Activated CD4-positive, alpha-beta memory T cell treated with anti-CD3 and anti-CD28 coated beads for 36 hours (primary cell): Measurements from ENCODE around the gene PDE10A. TPM values are rescaled to one million over a fixed set of nuclear protein-coding genes. Genes with fewer than 3 reads are reported as not detected.
"Not testable (repeated sequence)": the region's sequence is repeated elsewhere in the genome, so short reads cannot be mapped to it uniquely, and the experiment has no call there.

Experiments used
- CTCF ChIA-PET: fragments of 350-600 bp; sonication (Branson Sonifier 250); formaldehyde crosslinking; loops from one replicate; lab custom pipeline; 2021; ENCODE audit warnings: antibody characterized with exemption, inconsistent platforms; lab: Charles Lee
- POLR2A ChIA-PET: fragments of 350-600 bp; sonication (Branson Sonifier 250); formaldehyde crosslinking; loops from one replicate; lab custom pipeline; 2021; ENCODE audit warnings: antibody characterized with exemption; lab: Charles Lee
- DNase-seq: peaks from one replicate; pipeline ENCODE4 v3.0.0-alpha.2; 2020
- H3K27ac Mint-ChIP-seq: one replicate; pipeline ENCODE4 v1.8.0; 2021; ENCODE audit warnings: mixed read lengths
- H3K27me3 Mint-ChIP-seq: one replicate; pipeline ENCODE4 v1.8.0; 2021; ENCODE audit warnings: mixed read lengths
- H3K36me3 Mint-ChIP-seq: one replicate; pipeline ENCODE4 v1.8.0; 2021; ENCODE audit warnings: mixed read lengths
- H3K4me1 Mint-ChIP-seq: one replicate; pipeline ENCODE4 v1.8.0; 2021; ENCODE audit warnings: low read depth, mixed read lengths
- H3K4me3 Mint-ChIP-seq: one replicate; pipeline ENCODE4 v1.8.0; 2021; ENCODE audit warnings: mild to moderate bottlenecking, mixed read lengths
- H3K9me3 Mint-ChIP-seq: one replicate; pipeline ENCODE4 v1.8.0; 2021; ENCODE audit warnings: mixed read lengths
- intact Hi-C: fragments of 100-400 bp; cut with micrococcal nuclease; formaldehyde crosslinking; loops from one replicate; pipeline ENCODE4 v1.15.1; 2023
- total RNA-seq, 2 experiments: library from RNA; stranded (reverse); gene quantifications; one replicate each; pipeline ENCODE4 v1.2.3, GENCODE V29; 2021

Gene PDE10A
- total RNA-seq, 2 experiments from 2014 or later = not detected

- intact Hi-C loops = no loop called here
- no peak overlapping the region for H3K4me3 Mint-ChIP-seq
- POLR2A ChIA-PET = no interaction called here
- no peak for DNase-seq
- peaks cover 8% of the 10 kb centered on the region for H3K9me3 Mint-ChIP-seq
- CTCF ChIA-PET = no interaction called here
- no peak overlapping the region for H3K27ac Mint-ChIP-seq
- H3K4me1 Mint-ChIP-seq = no peaks in the 10 kb centered on the region
- no peaks in the 10 kb centered on the region for H3K27me3 Mint-ChIP-seq
- H3K36me3 Mint-ChIP-seq = no peaks in the 10 kb centered on the region
Observed at GRCh38 chr6:165605901-165606739, 56.9 kb downstream of the PDE10A start.

DNA sequence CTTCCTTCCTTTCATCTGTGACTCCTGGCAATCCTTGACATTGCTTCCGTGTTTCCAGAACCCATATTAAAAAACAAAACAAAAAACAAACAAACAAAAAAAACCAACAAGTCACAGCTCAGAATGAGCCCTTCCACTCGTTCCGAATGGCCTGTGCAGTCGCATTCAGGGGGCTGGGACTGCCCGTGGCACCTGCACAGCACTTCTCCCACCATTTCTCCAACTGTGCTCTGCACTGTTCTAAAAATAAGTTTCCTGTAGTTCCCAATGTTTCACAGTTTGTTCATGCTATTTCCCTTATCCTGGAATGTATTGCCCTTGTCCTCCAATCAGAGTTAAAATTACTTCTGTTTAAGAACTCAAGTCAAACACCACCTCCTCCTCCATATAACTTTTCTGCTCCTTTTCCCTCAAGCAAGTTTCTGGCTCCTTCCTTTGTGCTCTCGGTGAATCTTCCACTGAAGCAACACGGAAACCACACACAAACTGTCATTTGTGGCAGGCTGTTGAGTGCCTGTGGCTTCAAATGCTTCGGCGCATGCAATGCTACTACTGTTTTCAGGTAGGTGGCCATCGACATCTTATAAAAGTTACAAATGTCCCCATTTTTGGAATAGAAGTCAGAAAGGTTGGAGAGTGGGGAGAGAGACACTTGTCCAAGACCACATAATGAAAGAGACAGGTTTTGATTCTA is 57.7 kb downstream of the PDE10A start:
- no peaks in the 10 kb centered on the region for H3K36me3 Mint-ChIP-seq
- no peak for DNase-seq
- H3K27me3 Mint-ChIP-seq = no peaks in the 10 kb centered on the region
- ChIA-PET CTCF (no interaction called here), POLR2A (no interaction called here)
- intact Hi-C loops = no loop called here
- H3K4me1 Mint-ChIP-seq = no peaks in the 10 kb centered on the region
- no peak overlapping the region for H3K27ac Mint-ChIP-seq
- H3K9me3 Mint-ChIP-seq = peaks cover 3% of the 10 kb centered on the region
- H3K4me3 Mint-ChIP-seq = no peak overlapping the region

GRCh38 chr6:165602291-165602690 is 60.8 kb downstream of the PDE10A start:
- Mint-ChIP-seq H3K27me3 (no peaks in the 10 kb centered on the region), H3K27ac (no peak overlapping the region), H3K4me3 (no peak overlapping the region), H3K9me3 (no peaks in the 10 kb centered on the region), H3K4me1 (no peaks in the 10 kb centered on the region), H3K36me3 (no peaks in the 10 kb centered on the region)
- ChIA-PET CTCF (no interaction called here), POLR2A (no interaction called here)
- DNase-seq = no peak
- intact Hi-C loops = no loop called here

GRCh38 chr6:165600606-165601005 is 62.4 kb downstream of the PDE10A start:
- H3K9me3 Mint-ChIP-seq = no peaks in the 10 kb centered on the region
- no peak overlapping the region for H3K27ac Mint-ChIP-seq
- POLR2A ChIA-PET = no interaction called here
- H3K36me3 Mint-ChIP-seq = no peaks in the 10 kb centered on the region
- intact Hi-C loops = no loop called here
- no peaks in the 10 kb centered on the region for H3K4me1 Mint-ChIP-seq
- CTCF ChIA-PET = no interaction called here
- no peaks in the 10 kb centered on the region for H3K27me3 Mint-ChIP-seq
- no peak for DNase-seq
- no peak overlapping the region for H3K4me3 Mint-ChIP-seq

- Mint-ChIP-seq H3K27ac (no peak overlapping the region), H3K9me3 (no peaks in the 10 kb centered on the region), H3K36me3 (no peaks in the 10 kb centered on the region), H3K27me3 (no peaks in the 10 kb centered on the region), H3K4me3 (no peak overlapping the region), H3K4me1 (no peaks in the 10 kb centered on the region)
- POLR2A ChIA-PET = no interaction called here
- CTCF ChIA-PET = no interaction called here
- intact Hi-C loops = no loop called here
- DNase-seq = no peak
Observed at GRCh38 chr6:165599596-165600487, 63.2 kb downstream of the PDE10A start.

GRCh38 chr6:165599121-165599520 is 63.9 kb downstream of the PDE10A start:
- Mint-ChIP-seq H3K36me3 (no peaks in the 10 kb centered on the region), H3K9me3 (no peaks in the 10 kb centered on the region), H3K4me3 (no peak overlapping the region), H3K27ac (no peak overlapping the region), H3K27me3 (no peaks in the 10 kb centered on the region), H3K4me1 (no peaks in the 10 kb centered on the region)
- intact Hi-C loops = no loop called here
- POLR2A ChIA-PET = no interaction called here
- no peak for DNase-seq
- CTCF ChIA-PET = no interaction called here

- H3K36me3 Mint-ChIP-seq = no peaks in the 10 kb centered on the region
- H3K27me3 Mint-ChIP-seq = no peaks in the 10 kb centered on the region
- CTCF ChIA-PET = no interaction called here
- H3K9me3 Mint-ChIP-seq = peaks cover 2% of the 10 kb centered on the region
- POLR2A ChIA-PET = no interaction called here
- H3K4me3 Mint-ChIP-seq = no peak overlapping the region
- DNase-seq = no peak
- H3K4me1 Mint-ChIP-seq = no peaks in the 10 kb centered on the region
- intact Hi-C loops = no loop called here
- H3K27ac Mint-ChIP-seq = no peak overlapping the region
Observed at GRCh38 chr6:165597821-165598220, 65.2 kb downstream of the PDE10A start.

DNA sequence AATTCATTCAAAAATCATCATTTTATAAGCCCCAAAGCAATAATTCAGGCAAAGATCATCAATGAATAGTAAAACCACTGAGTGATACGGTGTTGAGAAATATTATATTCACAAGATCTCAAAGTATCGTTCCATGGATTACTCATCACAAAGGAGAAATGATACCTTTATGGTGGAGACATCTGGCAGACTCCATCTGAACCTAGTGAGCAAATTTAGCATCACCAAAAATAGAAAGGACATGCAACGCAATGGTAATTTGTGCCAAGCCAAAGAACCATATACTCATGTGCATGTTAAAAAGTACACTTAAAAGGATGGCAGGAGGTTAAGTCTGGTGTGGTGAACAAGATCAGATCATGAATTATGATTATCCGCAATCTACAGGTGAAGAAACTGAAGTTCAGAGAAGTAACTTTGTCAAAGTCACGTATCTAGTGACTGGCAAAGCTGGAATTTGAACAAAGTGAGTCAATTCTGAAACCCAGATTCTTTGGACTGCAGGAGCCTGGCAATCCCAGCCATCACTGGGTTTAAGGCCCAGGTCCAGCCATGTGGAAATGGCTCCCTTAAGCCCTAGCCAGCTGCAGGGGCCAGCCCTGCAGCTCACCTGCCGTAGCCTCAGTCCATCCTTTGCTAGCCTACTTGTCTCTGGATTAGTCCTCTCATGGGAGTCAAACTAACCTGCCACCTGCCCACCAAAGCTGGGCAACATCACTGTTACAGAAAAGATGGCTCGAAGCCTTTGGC is 68.3 kb downstream of the PDE10A start:
- Mint-ChIP-seq H3K27me3 (no peaks in the 10 kb centered on the region), H3K27ac (no peak overlapping the region), H3K4me3 (no peak overlapping the region), H3K4me1 (no peaks in the 10 kb centered on the region), H3K36me3 (no peaks in the 10 kb centered on the region), H3K9me3 (peaks cover 7% of the 10 kb centered on the region)
- POLR2A ChIA-PET = no interaction called here
- CTCF ChIA-PET = no interaction called here
- intact Hi-C loops = no loop called here
- no peak for DNase-seq

DNA sequence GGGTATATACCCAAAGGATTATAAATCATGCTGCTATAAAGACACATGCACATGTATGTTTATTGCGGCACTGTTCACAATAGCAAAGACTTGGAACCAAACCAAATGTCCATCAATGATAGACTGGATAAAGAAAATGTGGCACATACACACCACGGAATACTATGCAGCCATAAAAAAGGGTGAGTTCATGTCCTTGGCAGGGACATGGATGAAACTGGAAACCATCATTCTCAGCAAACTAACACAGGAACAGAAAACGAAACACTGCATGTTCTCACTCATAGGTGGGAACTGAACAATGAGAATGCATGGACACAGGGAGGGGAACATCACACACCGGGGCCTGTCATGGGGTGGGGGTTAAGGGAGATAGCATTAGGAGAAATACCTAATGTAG is 70.1 kb downstream of the PDE10A start:
- POLR2A ChIA-PET, H3K4me3 Mint-ChIP-seq, CTCF ChIA-PET, H3K9me3 Mint-ChIP-seq, intact Hi-C loops, H3K27ac Mint-ChIP-seq, H3K4me1 Mint-ChIP-seq, H3K27me3 Mint-ChIP-seq, H3K36me3 Mint-ChIP-seq, DNase-seq: not testable (repeated sequence)

- no peaks in the 10 kb centered on the region for H3K4me1 Mint-ChIP-seq
- POLR2A ChIA-PET = no interaction called here
Observed at GRCh38 chr6:165588515-165588914, 74.5 kb downstream of the PDE10A start.

GRCh38 chr6:165587206-165587605 is 75.8 kb downstream of the PDE10A start:
- no peak overlapping the region for H3K27ac Mint-ChIP-seq
- ChIA-PET CTCF (no interaction called here), POLR2A (no interaction called here)
- peaks cover 7% of the 10 kb centered on the region for H3K9me3 Mint-ChIP-seq
- intact Hi-C loops = no loop called here
- no peaks in the 10 kb centered on the region for H3K27me3 Mint-ChIP-seq
- H3K4me3 Mint-ChIP-seq = no peak overlapping the region
- H3K4me1 Mint-ChIP-seq = no peaks in the 10 kb centered on the region
- no peaks in the 10 kb centered on the region for H3K36me3 Mint-ChIP-seq
- DNase-seq = no peak

More at GRCh38 chr6:165588515-165588914, 74.5 kb downstream of the PDE10A start:
- no peak for DNase-seq
- no peaks in the 10 kb centered on the region for H3K36me3 Mint-ChIP-seq
- CTCF ChIA-PET = no interaction called here
- intact Hi-C loops = no loop called here
- no peak overlapping the region for H3K27ac Mint-ChIP-seq
- no peak overlapping the region for H3K4me3 Mint-ChIP-seq
- H3K27me3 Mint-ChIP-seq = no peaks in the 10 kb centered on the region
- peaks cover 9% of the 10 kb centered on the region for H3K9me3 Mint-ChIP-seq

- no peak for DNase-seq
- H3K27ac Mint-ChIP-seq = no peak overlapping the region
- H3K4me1 Mint-ChIP-seq = no peaks in the 10 kb centered on the region
- POLR2A ChIA-PET = no interaction called here
- CTCF ChIA-PET = no interaction called here
- H3K4me3 Mint-ChIP-seq = no peak overlapping the region
- H3K36me3 Mint-ChIP-seq = no peaks in the 10 kb centered on the region
- no peaks in the 10 kb centered on the region for H3K27me3 Mint-ChIP-seq
- intact Hi-C loops = no loop called here
- H3K9me3 Mint-ChIP-seq = peaks cover 7% of the 10 kb centered on the region
Observed at GRCh38 chr6:165586706-165587105, 76.3 kb downstream of the PDE10A start.
